ENCODE results near the gene CMTM1.
A peak's percentile ranks its signal among the peaks of the same experiment; 100 is the strongest.
"Not testable (repeated sequence)": the region's sequence is repeated elsewhere in the genome, so short reads cannot be mapped to it uniquely, and the experiment has no call there.

Gene CMTM1

DNA sequence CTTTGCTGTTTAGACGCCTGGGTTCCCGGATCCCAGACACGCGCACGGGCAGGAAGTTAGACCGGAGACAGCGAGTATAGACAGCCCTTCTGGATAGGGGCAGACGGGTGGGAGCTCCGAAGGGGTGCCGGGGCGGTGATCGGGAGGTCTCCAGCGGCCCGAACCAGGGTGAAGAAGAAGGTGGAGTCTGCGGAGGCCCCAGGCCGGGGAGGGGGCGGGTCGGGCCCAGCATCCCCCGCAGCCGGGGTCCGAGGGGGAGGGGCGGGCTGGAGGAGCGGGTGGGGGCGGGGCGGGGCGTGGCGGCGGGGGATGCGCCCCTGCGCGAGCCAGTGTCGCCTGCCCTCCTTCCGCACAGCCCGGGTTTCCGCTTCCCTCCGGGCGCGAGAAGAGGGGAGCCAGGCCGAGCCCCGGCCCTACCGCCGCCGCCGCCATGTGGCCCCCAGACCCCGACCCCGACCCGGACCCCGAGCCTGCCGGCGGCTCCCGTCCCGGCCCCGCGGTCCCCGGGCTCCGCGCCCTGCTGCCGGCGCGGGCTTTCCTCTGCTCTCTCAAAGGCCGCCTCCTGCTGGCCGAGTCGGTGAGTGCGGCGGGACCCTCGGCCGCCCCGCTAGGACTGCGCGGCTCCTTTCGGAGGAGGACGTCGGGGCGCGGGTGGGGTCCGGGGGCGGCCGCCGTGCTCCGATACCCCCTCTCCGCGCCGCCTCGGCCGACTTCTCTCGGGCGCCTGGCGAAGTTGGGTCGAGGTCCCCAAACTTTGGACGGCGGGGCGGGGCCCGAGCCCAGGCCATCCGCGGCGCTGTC lies 38.3 kb downstream of the CMTM1 start, which contains the start of gene CMTM3:
Gene CMTM3, plus strand, starts transcription at position 329 of the 801 bp plus-strand sequence. Its CDS starts 102 bp downstream, at position 431.
- DNase-seq, result peak; percentile 80
- in situ Hi-C loops (cut with HindIII; ENCODE audit: low pct_ligation_motif_present, low pct_unique_long_range_greater_than_20kb, low sequenced_read_pairs), result no loop called here

DNA sequence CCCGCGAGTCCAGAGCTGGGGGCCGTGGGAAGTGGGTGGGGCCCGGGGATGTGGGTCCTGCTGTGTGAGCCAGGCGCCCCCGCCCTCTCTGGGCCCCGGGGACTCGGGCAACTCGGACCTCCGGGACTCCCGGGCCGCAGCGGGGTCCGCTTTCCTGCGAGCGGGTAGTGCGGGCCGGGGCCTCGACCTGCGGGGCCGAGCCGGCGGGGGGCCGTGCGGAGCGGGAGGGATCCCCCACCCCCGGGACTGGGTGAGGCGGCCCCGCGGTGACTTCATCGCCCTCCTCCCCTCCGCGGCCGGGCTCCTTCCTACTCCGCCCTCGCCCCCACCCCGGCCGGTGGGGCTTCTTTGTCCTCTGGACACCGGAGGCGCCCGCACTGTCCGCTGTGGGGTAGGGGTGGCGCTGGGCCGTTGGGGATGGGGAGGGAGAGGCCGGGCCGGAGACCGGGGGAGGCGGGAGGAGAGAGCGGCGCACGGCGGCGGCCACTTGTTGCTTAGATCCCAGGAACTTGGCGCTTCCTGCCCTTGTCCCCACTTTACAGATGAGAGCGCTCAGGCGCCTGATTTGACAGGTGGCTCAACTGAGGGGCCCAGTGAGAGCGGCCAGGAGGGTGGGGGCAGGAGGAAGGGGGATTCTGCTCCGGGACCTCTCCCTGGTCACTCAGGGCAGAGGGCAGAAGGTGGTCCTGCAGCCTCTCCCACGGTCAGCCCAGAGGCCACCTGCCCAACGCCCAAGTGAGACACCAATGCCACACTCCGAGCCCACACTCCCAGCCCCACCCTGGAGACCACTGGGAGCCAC lies 39.1 kb downstream of the CMTM1 start:
- peak; percentile 63 for DNase-seq
- in situ Hi-C loops (cut with HindIII; ENCODE audit: low pct_ligation_motif_present, low pct_unique_long_range_greater_than_20kb, low sequenced_read_pairs), result no loop called here

DNA sequence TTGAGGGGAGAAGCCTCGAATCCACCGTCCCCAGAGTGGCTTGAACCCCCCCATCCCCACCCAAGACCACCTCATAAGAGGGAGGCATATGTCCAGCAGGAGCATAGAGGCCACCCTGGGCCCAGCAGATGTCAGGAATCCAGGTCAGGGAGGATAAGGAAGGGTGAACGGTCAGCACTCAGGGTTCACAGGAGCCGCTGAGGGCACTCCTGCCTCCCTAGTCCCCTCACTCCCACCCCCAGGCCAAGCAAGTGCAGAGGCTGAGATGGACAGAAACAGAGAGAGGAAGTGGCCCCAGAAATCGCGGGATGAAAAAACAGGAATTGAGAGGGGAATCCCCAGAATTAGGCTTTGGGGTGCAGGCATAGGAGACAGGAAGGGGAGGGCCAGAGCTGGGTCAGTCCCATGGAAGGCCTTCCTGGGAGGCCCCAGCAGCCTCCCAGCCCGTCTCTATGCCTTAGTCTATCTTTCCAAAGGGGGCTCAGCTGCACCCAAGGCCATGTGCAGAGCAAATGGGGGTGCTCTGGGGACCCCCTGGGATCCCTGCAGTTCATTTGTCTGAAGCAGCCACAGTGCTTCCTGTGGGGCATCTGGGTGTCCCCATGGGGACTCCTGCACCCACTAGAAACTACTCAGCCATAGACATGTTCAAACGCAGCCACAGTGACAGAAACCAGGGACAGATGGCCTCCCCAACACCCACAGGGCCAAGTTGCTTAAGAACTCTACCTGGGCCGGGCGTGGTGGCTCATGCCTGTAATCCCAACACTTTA lies 39.9 kb downstream of the CMTM1 start:
- in situ Hi-C loops (cut with HindIII; ENCODE audit: low pct_ligation_motif_present, low pct_unique_long_range_greater_than_20kb, low sequenced_read_pairs), result no loop called here
- DNase-seq, result no peak

DNA sequence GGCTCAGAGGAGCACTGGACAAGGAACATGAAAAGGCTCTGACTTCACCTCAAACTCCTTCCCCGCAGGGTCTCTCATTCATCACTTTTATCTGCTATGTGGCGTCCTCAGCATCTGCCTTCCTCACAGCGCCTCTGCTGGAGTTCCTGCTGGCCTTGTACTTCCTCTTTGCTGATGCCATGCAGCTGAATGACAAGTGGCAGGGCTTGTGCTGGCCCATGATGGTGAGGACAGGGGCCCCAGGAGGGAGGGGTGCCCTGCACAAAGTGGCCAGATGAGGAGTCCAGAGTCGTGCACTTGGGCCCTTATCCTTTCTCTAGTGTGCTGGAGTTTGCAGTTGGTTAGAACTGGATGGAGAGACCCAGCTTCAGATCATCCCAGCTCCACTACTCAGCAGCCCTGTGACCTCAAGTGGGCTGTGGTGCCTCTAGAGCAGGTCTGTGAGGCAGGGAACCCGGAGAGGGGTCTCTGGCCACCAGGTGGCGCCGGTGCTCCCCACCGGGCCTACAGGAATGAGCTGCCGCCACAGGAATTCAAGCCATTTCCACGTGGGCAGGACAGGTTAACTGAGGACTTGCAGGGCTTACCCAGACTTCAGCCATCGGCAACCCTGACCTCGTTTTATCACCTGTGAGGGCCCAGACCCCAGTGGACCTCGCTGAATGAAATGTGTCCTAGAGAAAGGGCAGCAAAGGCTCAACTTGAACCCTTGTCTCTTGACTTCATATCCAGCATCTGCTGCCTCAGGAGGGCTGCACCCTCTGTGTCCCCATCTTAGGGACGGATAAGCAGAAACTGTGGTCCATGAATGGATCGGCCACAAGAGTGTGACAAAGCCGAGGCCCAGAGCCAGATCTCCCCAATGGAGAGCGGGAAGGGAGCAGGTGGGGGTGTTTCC lies 42.3 kb downstream of the CMTM1 start:
- DNase-seq, result peak; percentile 96
- in situ Hi-C loops (cut with HindIII; ENCODE audit: low pct_ligation_motif_present, low pct_unique_long_range_greater_than_20kb, low sequenced_read_pairs), result no loop called here

DNA sequence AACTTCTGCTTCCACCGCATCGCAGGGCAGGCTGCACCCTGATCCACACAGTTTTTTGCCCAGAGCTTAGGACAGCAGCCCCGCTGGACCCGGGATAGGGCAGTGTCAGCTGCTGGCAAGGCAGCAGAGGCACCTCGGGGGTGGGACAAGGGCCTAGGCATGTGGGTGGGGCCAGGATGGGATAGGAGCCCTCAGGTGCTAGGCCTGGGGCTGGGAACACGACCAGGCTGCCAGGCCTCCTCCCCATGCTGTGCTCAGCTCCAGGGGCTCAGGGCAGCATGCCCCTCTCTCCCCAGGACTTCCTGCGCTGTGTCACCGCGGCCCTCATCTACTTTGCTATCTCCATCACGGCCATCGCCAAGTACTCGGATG lies 42.9 kb downstream of the CMTM1 start:
- in situ Hi-C loops (cut with HindIII; ENCODE audit: low pct_ligation_motif_present, low pct_unique_long_range_greater_than_20kb, low sequenced_read_pairs), result no loop called here
- DNase-seq, result no peak

DNA sequence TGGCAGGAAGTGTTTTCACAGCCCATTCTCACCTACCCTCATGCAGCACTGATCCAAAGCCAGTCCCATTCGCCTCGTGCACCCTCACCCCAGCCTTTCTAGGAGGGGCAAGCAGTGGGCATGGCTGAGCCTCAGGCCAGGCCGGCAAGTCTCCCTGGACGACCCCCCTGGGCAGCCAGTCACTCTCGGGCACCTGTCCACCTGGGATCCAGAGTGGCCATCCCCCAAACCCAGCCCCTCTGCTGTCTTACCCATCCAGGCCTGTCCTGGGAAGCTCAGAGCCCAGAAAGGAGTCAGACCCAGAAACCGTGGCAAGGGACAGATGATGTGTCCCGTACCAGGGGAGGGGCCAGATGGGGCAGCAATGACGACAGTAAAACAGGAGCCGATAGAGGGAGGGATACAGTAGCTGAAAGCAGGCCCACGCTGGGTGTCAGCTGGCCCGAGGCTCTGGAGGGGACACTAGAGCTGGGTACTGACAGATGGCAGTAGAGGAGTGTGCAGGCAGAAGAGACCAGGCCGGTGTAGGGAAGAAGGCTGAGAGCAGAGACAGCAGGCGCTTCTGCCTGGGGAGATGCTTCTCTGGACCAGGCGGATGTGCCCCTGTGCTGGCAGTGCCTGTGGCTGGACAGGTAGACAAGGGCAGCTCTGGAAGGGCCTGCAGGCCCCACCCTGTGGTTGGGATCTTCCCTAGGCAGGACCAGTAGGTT lies 44.0 kb downstream of the CMTM1 start:
- in situ Hi-C loops (cut with HindIII; ENCODE audit: low pct_ligation_motif_present, low pct_unique_long_range_greater_than_20kb, low sequenced_read_pairs), result no loop called here
- no peak for DNase-seq

DNA sequence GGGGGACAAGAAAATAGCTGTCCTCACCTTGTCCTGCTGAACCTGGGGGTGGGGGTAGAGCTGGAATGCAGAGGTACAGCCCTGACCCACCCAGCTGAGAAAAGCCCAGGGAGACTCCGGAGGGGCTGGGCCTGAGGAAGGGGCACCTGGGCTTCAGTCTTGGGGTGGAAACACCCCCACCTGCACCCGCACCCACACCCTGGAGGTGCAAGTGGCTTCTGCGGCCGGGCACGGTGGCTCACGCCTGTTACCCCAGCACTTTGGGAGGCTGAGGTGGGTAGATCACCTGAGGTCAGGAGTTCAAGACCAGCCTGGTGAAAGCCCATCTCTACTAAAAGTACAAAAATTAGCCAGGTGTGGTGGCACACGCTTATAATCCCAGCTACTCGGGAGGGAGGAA lies 45.7 kb downstream of the CMTM1 start:
- in situ Hi-C loops (cut with HindIII; ENCODE audit: low pct_ligation_motif_present, low pct_unique_long_range_greater_than_20kb, low sequenced_read_pairs); DNase-seq: not testable (repeated sequence)

DNA sequence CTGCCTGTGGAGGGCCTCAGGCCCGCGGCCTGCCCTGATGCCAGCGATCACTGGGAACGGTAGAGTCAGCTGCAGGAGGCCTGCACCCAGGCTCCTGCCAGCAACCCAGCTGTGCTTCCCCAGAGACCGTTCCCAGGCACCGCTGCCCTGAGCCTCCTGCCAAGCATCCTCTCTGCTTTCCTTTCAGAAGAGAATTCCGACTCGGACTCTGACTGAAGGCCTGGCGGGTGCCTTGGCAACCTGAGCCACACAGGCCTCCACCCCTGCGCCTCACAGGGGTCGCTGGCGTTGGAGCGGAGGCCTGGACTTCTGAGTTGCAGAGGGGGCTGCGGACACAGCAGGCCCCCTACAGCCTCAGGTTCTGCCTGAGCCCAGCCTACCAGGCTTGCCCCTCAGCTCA lies 46.2 kb downstream of the CMTM1 start:
- DNase-seq, result no peak
- in situ Hi-C loops (cut with HindIII; ENCODE audit: low pct_ligation_motif_present, low pct_unique_long_range_greater_than_20kb, low sequenced_read_pairs), result no loop called here

DNA sequence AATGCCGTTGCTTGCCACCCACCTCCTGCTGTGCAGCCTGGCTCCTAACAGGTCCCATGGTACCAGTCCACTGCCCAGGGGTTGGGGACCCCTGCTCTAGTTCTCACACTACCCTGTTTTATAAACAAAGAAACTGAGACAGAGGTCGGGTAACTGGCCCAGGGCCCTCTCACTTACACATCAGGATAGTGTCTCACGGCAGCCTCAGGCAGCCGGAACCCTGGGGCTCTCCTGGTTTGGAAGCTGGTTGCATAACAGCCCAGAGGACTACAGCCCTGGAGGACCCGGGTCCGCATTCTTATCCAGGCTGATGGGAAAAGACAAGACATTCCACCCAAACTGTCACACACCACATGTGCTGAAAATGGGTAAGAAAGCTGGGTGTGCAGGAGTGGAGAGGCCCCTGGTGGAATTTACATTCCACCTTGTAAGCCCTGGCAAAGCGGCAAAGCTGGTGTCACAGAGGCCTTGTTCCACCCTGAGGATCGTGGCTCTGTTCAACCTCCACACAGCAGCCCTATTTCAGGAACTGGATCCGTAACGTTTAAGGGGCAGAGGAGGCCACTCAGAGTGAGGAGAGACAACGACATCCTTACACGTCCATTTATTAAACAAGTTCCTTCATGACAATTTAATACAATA lies 48.0 kb downstream of the CMTM1 start:
- in situ Hi-C loops (cut with HindIII; ENCODE audit: low pct_ligation_motif_present, low pct_unique_long_range_greater_than_20kb, low sequenced_read_pairs), result no loop called here
- DNase-seq, result no peak

DNA sequence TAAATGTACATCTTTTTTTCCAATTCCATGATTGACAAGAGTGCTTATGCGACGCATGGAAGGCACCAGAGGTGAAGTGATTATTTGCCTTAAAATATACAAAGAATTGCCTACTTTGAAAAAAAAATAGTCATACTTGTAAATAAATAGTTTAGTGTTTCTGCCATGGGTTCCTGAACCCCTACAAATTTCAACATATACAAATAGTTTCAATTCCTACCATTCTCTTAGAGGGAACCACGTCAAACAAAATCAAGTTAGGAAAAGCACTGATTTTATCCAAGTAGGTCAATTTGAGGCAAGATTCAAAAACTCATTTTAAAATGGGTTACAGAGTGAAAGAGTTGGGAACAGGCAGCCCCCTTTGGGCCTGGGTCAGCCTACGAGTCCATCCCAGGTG lies 49.9 kb downstream of the CMTM1 start:
- in situ Hi-C loops (cut with HindIII; ENCODE audit: low pct_ligation_motif_present, low pct_unique_long_range_greater_than_20kb, low sequenced_read_pairs), result no loop called here
- DNase-seq, result no peak

DNA sequence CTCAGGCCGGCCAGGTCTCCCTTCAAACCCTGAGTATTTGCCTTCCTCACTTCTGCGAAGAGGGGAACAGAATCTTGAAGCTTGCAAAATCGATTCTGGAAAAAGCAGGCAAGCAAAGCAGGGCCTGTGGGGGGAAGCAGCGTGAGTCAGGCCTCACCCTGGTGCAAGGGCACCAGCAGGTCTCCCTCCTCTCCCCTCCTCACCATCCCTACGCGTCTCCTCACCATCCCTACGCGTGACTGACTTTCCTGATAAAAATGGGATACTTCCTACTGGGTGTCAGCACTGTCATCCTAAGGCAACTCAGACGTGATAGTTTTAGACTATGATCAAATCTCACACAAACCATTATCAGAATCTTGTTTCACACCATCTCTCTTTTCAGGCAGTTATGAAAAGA lies 50.4 kb downstream of the CMTM1 start:
- DNase-seq, result peak; percentile 53
- in situ Hi-C loops (cut with HindIII; ENCODE audit: low pct_ligation_motif_present, low pct_unique_long_range_greater_than_20kb, low sequenced_read_pairs), result no loop called here

DNA sequence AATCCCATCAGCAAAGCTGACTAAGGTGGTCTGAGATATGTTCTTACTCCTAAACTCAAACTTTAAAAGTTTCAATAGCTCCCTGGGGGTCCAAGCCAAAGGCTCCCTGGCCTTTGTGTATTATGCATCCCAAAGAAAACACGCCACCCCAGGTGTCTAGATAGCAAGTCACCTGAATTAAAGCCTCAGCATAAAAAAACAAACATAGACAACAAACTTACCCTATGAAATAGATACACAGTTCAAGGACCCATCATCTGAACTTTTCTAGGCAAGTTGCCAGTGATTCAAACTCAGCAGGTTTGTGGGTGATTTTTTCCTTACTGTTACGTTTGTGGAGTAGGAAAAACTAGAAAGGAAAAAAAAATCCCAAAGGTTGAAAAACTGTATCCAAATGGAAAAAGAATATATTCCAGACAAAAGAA lies 50.8 kb downstream of the CMTM1 start:
- no peak for DNase-seq
- in situ Hi-C loops (cut with HindIII; ENCODE audit: low pct_ligation_motif_present, low pct_unique_long_range_greater_than_20kb, low sequenced_read_pairs), result no loop called here

DNA sequence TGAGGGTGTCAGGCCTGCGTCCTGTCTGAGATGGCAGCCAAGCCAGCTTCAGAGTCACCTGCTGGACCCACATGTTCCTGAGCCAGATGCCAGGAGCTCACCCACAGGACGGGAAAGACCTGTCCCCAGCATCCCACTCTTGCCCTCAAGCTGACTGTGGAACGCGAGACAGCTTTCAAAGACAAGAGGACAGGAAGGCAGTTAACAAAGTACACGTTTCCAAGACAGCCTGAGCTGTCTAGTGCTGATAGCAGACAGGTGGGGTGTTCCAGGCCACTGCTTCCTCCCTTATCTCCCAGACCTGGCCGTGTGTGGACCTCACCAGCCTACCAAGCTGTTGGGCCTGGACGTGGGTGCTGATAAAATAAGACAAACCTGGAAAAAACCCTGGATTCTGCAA lies 51.5 kb downstream of the CMTM1 start:
- no peak for DNase-seq
- in situ Hi-C loops (cut with HindIII; ENCODE audit: low pct_ligation_motif_present, low pct_unique_long_range_greater_than_20kb, low sequenced_read_pairs), result no loop called here

DNA sequence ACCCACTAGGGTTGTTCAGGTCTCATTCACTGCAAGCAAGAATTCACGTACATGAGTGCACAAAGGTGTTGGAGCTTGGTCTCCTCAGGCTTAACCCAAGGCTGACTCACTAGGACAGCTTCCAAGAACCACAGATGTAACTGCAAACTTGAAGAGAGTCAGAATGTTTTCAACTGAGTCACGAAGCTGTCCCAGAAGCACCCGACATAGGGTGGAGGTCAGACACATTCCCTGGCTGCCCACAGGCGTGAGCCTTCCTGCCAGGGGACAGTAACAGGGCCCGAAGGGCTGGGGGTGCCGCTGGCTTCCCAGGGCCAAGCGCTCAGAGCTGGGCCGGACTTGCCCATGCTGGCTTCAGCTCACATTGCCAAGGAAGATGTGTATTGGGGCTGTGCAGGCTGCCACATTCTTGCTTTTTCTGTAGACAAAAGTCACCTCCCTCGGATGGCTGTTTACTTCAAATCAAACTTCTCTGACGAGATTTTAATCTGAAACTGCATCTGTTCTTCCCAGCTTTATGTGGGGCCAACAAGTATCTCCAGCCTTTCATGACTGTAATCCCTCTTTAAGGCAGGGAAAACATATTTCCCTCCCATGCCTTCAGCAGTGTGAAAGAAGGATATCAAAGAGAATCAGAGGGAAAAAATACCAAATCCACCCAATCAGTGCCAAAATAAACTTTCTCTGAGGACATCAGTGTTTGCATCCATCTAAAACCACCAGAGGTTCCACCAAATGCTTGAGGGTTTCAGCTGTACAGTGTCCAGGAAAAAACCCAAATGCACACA lies 52.5 kb downstream of the CMTM1 start:
- peak; percentile 98 for DNase-seq
- in situ Hi-C loops (cut with HindIII; ENCODE audit: low pct_ligation_motif_present, low pct_unique_long_range_greater_than_20kb, low sequenced_read_pairs), result no loop called here

DNA sequence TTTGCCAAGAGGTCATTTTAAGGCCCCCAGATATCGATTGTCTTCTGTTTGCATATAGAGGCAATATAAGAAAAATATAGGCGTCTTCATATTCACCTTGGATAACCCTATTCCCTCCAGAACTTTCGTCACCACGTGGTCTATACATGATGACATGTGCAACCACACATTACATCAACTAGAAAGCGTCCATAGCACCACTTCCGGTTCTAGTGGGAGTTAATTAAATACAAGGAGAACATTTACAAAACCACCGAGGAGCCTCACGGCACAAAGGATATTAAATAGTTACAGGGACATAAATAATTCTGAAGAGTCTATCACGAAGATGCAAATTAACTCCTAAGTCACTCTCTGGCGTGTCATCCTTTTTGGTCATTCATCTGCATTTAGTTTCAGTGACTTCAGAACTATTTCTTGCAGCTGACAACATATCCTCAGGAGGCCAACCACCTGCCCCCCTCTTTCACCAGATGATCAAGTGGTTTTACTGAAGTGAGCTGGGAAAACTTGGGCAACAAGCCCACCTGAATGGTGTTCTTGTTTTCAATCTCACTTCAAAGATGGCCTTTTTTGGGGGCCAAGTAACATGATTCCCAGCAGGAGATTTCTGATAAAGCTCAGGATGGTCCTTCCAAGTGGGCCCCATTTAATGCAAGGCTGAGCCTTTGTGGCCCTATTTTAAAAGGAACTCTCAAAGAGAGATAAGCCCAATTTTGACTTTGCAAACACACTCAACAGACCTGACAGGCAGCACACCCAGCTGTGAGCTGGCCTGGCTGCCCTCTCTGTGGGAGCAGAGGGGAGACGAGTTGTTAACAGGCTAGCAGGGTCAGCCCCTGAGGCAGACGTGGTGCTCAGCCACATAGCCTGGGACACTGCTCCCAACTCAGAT lies 53.5 kb downstream of the CMTM1 start:
- in situ Hi-C loops (cut with HindIII; ENCODE audit: low pct_ligation_motif_present, low pct_unique_long_range_greater_than_20kb, low sequenced_read_pairs), result no loop called here
- no peak for DNase-seq

DNA sequence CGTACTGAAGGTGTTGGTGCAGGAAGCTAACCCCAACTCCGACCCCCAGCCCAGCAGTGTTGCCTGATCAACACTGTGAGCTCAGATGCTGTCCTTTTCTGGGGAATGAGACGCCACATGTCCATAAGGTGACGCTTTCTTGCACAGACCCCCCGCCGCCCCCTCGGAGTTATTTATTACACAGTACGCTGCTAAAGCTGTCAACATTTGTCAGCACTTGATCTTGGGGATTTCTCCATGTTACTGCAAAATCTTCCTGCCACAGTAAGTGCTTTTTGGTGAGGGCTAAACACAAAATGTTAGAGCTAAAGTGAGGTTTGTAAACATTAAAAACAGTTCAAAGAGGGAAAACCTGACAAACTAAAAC lies 54.2 kb downstream of the CMTM1 start:
- in situ Hi-C loops (cut with HindIII; ENCODE audit: low pct_ligation_motif_present, low pct_unique_long_range_greater_than_20kb, low sequenced_read_pairs), result no loop called here

More for the DNA sequence above, 54.2 kb downstream of the CMTM1 start:
- no peak for DNase-seq
